Measurements from ENCODE around the gene SYNJ2. TPM values are rescaled to one million over a fixed set of nuclear protein-coding genes. Genes with fewer than 3 reads are reported as not detected.

SYNJ2 gene
- total RNA-seq, 1 experiment from 2014 or later: 10.3 TPM

GRCh38 chr6:157962601-157963302 is 18.9 kb upstream of the SYNJ2 start:
- Mint-ChIP-seq H3K4me1 (ENCODE audit: insufficient read depth, unreplicated experiment) (peaks cover 9% of the 10 kb centered on the region), H3K27me3 (ENCODE audit: insufficient read depth, unreplicated experiment) (no peaks in the 10 kb centered on the region), H3K9me3 (ENCODE audit: unreplicated experiment) (peaks cover 21% of the 10 kb centered on the region), H3K27ac (ENCODE audit: low read depth, unreplicated experiment) (peak overlapping the region; percentile 62), H3K36me3 (ENCODE audit: insufficient read depth, unreplicated experiment) (no peaks in the 10 kb centered on the region), H3K4me3 (ENCODE audit: unreplicated experiment) (no peak overlapping the region)
- ChIA-PET CTCF (interaction anchor here (1.1 kb wide), 1 partner anchor 112 kb away, joined by 3 read pairs; no protein-coding TSS in a partner anchor), POLR2A (no interaction called here)
- no TSS peak for BruUV-seq (replicated peaks)
- intact Hi-C loops (cut with micrococcal nuclease): no loop called here
- TF ChIP-seq CTCF (IDR thresholded peaks at IDR 0.05; ENCODE audit: unreplicated experiment): no peak
- peak; percentile 59 for DNase-seq (ENCODE audit: unreplicated experiment)

GRCh38 chr6:157964100-157964499 is 17.6 kb upstream of the SYNJ2 start:
- Mint-ChIP-seq H3K4me1 (ENCODE audit: insufficient read depth, unreplicated experiment) (peaks cover 14% of the 10 kb centered on the region), H3K36me3 (ENCODE audit: insufficient read depth, unreplicated experiment) (no peaks in the 10 kb centered on the region), H3K9me3 (ENCODE audit: unreplicated experiment) (peaks cover 13% of the 10 kb centered on the region), H3K27me3 (ENCODE audit: insufficient read depth, unreplicated experiment) (no peaks in the 10 kb centered on the region), H3K4me3 (ENCODE audit: unreplicated experiment) (no peak overlapping the region), H3K27ac (ENCODE audit: low read depth, unreplicated experiment) (no peak overlapping the region)
- no peak for TF ChIP-seq CTCF (IDR thresholded peaks at IDR 0.05; ENCODE audit: unreplicated experiment)
- intact Hi-C loops (cut with micrococcal nuclease): no loop called here
- ChIA-PET CTCF (interaction anchor here (0.7 kb wide), 1 partner anchor 17 kb away, joined by 3 read pairs; no protein-coding TSS in a partner anchor), POLR2A (no interaction called here)
- BruUV-seq (replicated peaks): no TSS peak
- no peak for DNase-seq (ENCODE audit: unreplicated experiment)

- H3K27me3 Mint-ChIP-seq (ENCODE audit: insufficient read depth, unreplicated experiment): peaks cover 3% of the 10 kb centered on the region
- H3K9me3 Mint-ChIP-seq (ENCODE audit: unreplicated experiment): peaks cover under 1% of the 10 kb centered on the region
- BruUV-seq (replicated peaks): no TSS peak
- no peak overlapping the region for H3K27ac Mint-ChIP-seq (ENCODE audit: low read depth, unreplicated experiment)
- peaks cover 17% of the 10 kb centered on the region for H3K4me1 Mint-ChIP-seq (ENCODE audit: insufficient read depth, unreplicated experiment)
- no peak overlapping the region for H3K4me3 Mint-ChIP-seq (ENCODE audit: unreplicated experiment)
- H3K36me3 Mint-ChIP-seq (ENCODE audit: insufficient read depth, unreplicated experiment): no peaks in the 10 kb centered on the region
- no peak for DNase-seq (ENCODE audit: unreplicated experiment)
- intact Hi-C loops (cut with micrococcal nuclease): no loop called here
- TF ChIP-seq CTCF (IDR thresholded peaks at IDR 0.05; ENCODE audit: unreplicated experiment): no peak
- POLR2A ChIA-PET: no interaction called here
- CTCF ChIA-PET: no interaction called here
These were observed 16.3 kb upstream of the SYNJ2 start for GRCh38 chr6:157965387-157965786.

- no peak overlapping the region for H3K4me3 Mint-ChIP-seq (ENCODE audit: unreplicated experiment)
- TF ChIP-seq CTCF (IDR thresholded peaks at IDR 0.05; ENCODE audit: unreplicated experiment): no peak
- DNase-seq (ENCODE audit: unreplicated experiment): no peak
- BruUV-seq (replicated peaks): no TSS peak
- no peaks in the 10 kb centered on the region for H3K9me3 Mint-ChIP-seq (ENCODE audit: unreplicated experiment)
- POLR2A ChIA-PET: no interaction called here
- no peak overlapping the region for H3K27ac Mint-ChIP-seq (ENCODE audit: low read depth, unreplicated experiment)
- CTCF ChIA-PET: interaction anchor here (0.5 to 2.0 kb wide), 3 partner anchors 13 to 129 kb away, joined by 3 to 5 read pairs (median 4); no protein-coding TSS in a partner anchor
- peaks cover 15% of the 10 kb centered on the region for H3K27me3 Mint-ChIP-seq (ENCODE audit: insufficient read depth, unreplicated experiment)
- H3K4me1 Mint-ChIP-seq (ENCODE audit: insufficient read depth, unreplicated experiment): peaks cover 17% of the 10 kb centered on the region
- intact Hi-C loops (cut with micrococcal nuclease): no loop called here
- no peaks in the 10 kb centered on the region for H3K36me3 Mint-ChIP-seq (ENCODE audit: insufficient read depth, unreplicated experiment)
These were observed 15.1 kb upstream of the SYNJ2 start for GRCh38 chr6:157966589-157966977.

All from MCF 10A (cell line).